HG03103 (cell line): ENCODE results near the gene IFNA7.
"Not testable (repeated sequence)": the region's sequence is repeated elsewhere in the genome, so short reads cannot be mapped to it uniquely, and the experiment has no call there.

Experiments used
- ATAC-seq: cut with Tn5 transposase; IDR thresholded peaks from one replicate; pipeline ENCODE4 v1.9.1; 2021; ENCODE audit warnings: low read depth; ENCODE audit not compliant: unreplicated experiment

IFNA7 gene

DNA sequence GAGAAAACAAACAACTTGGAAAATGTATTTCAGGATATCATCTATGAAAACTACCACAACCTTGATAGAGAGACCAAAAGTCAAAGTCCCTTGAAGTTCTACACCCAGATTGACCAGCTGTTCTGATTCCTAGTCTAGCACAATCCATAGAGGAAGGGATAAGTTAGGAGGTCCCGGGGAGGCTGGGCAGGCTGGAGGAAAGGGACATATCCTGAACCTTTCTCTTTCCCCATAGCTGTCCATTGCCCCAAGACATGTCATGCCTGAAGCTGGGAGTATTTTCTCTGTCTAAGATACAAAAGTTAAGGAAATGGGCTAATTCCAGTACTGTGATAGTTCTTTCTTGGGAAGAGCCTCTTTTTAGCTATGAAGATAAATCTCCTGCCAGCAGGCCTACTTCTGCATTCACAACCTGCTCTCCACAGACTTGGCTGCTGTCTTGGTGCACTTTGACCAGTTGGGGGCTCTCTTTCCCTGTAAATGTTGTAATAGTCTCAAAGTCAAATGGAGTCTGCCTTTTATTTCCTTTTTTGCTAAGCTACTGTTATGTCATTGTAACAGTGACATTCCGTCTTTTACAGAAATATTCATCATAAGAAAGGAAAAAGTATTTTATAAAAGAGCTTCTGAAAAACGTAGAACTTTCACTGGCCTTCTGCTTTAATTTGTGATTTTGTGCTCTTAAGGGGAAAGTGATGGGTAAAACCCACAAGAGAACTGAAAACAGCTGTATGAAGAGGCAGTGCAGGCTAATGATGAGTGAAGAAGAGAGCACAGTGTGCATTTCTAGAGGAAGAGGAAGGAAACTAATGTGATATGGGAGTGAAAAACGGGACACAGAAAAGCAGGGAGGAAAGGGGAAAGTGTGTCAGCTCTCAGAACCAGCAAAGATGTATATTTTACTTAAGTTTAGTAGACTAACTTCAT is 18.9 kb downstream of the IFNA7 start:
- peak; percentile 94 for ATAC-seq

- no peak for ATAC-seq
These were observed 27.3 kb downstream of the IFNA7 start for GRCh38 chr9:21174671-21175070.

DNA sequence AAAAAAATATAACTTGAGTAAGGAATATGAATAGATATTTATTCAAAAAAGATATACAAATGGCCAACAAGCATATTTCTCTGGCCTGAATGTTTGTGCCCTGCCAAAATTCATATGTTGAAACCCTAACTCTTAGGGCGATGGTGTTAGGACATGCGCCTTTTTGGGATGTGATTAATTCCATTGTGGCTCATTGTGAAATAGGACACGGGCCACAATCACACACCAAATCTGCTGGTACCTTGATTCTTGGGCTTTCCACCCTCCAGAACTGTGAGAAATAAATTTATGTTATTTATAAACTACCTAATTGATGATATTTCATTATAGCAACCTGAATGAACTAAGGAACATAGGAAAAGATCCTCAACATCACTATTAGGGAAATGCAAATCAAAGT is 29.8 kb downstream of the IFNA7 start:
- ATAC-seq: no peak

DNA sequence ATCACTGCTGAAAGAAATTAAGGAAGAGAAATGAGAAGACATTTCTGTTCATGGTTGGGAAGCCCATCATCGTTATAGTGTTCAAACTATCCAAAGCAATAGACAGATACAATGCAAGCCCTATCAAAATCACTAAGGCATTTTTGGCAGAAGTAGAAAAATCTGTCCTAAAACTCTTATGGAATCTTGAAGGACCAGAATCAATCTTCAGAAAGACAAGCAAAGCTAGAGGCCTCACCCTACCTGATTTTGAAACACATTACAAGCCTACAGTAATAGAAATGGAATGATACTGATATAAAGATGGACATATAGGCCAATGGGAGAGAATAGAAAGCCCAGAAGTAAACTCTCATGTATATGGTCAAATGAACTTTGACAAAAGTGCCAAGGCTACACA is 30.7 kb downstream of the IFNA7 start:
- ATAC-seq: no peak

DNA sequence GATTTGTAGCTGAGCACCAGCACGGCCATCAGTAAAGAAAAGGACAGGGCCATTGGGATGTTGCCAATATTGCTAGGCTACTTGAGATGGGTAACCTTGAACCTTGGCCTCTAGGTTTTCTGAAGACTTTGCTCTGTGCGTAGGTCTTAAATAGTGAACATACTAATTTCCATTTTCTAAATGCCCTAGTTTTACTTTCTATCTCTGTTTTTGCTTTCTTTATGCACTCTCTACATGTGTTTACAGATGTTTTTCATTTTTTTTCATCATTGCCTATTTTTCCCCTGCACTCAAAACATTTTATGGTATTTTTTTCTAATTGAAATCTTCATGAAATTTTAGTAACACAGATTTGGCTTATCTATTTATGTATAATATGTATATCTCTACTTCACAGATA is 35.4 kb downstream of the IFNA7 start, which contains the start of gene IFNA21:
IFNA21 (minus strand) TSS at position 101 of the 400 bp plus-strand sequence; CDS start at position 53, 48 bp downstream.
- not testable (repeated sequence) for ATAC-seq

- no peak for ATAC-seq
These were observed 36.5 kb downstream of the IFNA7 start for GRCh38 chr9:21165516-21165915.

GRCh38 chr9:21160178-21160577 is 41.8 kb downstream of the IFNA7 start:
- peak; percentile 97 for ATAC-seq

- no peak for ATAC-seq
These were observed 46.5 kb downstream of the IFNA7 start for GRCh38 chr9:21155501-21155900.

DNA sequence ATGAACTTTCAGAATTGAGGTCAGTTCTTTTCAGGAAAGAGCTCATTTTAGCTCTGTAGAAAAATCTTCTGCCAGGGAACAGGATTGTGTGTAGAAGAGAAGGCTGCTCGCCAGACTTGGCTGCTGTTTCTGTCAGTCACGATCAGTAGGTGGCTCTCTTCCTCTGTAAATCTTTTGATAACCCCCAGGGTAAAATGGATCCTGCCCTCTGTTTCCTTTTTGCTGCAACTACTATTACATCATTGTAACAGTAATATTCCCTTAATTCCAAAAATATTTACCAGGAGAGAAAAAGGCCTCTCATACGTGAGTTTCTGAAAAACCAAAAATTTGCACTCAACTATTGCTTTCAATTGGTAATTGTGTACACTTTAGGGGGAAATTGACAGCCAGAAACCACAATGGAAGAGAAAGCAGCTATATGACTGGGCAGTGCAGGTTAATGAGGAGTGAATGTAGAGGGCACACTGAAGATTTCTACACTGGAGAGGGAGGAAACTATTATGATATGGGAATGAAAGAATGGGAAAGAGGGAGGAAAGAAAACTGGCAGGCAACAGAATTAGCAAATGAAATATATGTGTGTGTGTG is 47.9 kb downstream of the IFNA7 start:
- peak; percentile 81 for ATAC-seq

DNA sequence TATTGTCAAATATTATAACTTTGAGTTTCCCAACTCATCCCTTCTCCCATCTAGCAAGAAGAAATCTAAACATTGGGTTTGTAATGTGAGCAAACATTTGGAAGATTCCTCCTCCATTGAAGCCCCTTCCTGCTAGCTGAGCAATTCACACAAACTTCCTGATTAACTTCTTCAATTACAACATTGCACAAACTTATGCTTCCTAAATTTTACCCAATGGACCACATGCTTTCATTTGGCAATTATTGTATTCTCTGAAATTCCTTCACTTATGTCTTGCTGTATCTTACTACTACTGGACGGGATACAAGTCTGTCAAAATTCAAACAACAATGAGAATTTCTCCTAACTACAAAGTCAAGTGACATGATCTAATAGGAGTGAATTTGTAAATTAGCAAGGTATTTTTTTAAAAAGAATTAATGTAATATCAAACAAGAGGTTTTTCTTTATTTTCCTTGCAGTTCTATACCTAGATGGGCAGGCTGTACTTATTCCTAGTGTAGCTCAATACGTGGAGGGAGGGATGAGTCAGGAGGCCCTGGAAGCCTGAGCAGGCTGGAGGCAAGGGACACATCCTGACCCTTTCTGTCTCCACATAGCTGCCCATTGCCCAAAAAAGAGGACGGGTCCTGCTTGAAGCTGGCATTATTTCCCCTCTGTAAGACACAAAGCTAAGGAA is 48.5 kb downstream of the IFNA7 start:
- ATAC-seq: peak; percentile 23
